ENCODE data around the gene PIF1. TPM values are rescaled to one million over a fixed set of nuclear protein-coding genes. Genes with fewer than 3 reads are reported as not detected.

The PIF1 gene, protein sequence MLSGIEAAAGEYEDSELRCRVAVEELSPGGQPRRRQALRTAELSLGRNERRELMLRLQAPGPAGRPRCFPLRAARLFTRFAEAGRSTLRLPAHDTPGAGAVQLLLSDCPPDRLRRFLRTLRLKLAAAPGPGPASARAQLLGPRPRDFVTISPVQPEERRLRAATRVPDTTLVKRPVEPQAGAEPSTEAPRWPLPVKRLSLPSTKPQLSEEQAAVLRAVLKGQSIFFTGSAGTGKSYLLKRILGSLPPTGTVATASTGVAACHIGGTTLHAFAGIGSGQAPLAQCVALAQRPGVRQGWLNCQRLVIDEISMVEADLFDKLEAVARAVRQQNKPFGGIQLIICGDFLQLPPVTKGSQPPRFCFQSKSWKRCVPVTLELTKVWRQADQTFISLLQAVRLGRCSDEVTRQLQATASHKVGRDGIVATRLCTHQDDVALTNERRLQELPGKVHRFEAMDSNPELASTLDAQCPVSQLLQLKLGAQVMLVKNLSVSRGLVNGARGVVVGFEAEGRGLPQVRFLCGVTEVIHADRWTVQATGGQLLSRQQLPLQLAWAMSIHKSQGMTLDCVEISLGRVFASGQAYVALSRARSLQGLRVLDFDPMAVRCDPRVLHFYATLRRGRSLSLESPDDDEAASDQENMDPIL
- 0.37 TPM for total RNA-seq
- polyA plus RNA-seq: under 1 TPM in 3 of 4 donors, not detected in 1; 0.07 to 0.34 (median 0.24) TPM

DNA sequence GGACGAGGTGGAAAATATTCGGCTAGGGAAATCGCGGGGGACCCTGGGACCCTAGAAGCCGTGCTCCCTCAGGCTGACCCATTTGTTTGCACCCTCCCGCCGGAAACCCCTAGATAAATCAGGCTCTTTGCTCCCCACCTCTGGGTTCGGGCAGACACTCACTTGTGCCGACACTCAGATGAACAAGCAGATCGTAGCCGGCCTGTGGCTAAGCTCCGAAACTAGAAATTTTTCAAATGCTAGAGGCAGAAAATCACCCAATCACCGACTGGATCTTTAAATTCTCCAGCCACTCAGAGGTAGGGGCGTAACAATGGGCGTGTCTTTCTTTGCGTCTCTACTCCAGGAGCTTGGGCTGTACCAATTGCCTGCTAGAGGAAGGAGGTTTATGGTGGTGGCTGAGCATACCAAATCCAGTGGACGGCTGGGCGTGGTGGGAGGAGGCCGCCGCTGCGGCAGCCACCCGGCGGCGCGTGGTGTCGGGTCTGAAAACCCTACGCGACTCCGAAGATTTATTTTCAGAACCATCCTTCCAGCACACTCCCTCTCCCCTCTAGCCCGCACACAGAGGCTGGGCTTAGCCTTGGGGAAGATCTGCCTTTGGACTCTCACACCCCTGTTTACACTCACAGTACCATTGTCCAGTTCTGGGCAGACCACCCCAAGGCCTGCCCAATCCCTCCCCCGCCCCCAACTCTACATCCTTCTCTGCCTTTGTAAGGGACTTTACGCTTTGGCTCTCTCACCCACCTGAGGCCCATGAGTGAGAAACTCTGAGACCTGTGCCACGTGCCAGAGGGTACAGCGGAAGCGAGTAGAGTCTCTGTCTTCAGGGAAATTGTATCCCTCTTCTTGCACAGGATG is at the start of gene PIF1:
PIF1 (minus strand) TSS at position 217 of the 864 bp plus-strand sequence. CDS start 1,312 bp downstream, outside the sequence.
- Histone ChIP-seq H3K4me3 (ENCODE audit: low read depth, low read length) (peak within 1 kb of the TSS; percentile 84), H3K36me3 (ENCODE audit: control insufficient read depth, insufficient read depth, low read length) (no peaks in the 10 kb centered on the region), H3K9me3 (ENCODE audit: control insufficient read depth in 2 of 2, low read length in 2 of 2) (no peaks in the 10 kb centered on the region), H3K27ac (ENCODE audit: insufficient read depth, low read length, poor library complexity, severe bottlenecking) (peak within 1 kb of the TSS; percentile 51), H3K4me1 (ENCODE audit: control insufficient read depth, insufficient read depth, low read length, poor library complexity, severe bottlenecking) (peaks cover 26% of the 10 kb centered on the region), H3K27me3 (ENCODE audit: control insufficient read depth, insufficient read depth, low read length) (no peaks in the 10 kb centered on the region)
- peak; percentile 98 to 99 for ATAC-seq (ENCODE audit: low read depth in 2 of 2)
- H3K27ac Mint-ChIP-seq: peak within 1 kb of the TSS; percentile 17 to 85 (median 73)
- peak within 1 kb of the TSS; percentile 77 to 97 (median 88) for H3K4me3 Mint-ChIP-seq
- H3K9me3 Mint-ChIP-seq: peaks cover 0 to 2% (median 0%) of the 10 kb centered on the region in 7 donors
- no peaks in the 10 kb centered on the region for H3K36me3 Mint-ChIP-seq
- peaks cover 4 to 30% (median 23%) of the 10 kb centered on the region in 4 donors for H3K4me1 Mint-ChIP-seq
- H3K27me3 Mint-ChIP-seq: peaks cover 4% of the 10 kb centered on the region
- DNase-seq: peak; percentile 86 to 99 (median 92)

DNA sequence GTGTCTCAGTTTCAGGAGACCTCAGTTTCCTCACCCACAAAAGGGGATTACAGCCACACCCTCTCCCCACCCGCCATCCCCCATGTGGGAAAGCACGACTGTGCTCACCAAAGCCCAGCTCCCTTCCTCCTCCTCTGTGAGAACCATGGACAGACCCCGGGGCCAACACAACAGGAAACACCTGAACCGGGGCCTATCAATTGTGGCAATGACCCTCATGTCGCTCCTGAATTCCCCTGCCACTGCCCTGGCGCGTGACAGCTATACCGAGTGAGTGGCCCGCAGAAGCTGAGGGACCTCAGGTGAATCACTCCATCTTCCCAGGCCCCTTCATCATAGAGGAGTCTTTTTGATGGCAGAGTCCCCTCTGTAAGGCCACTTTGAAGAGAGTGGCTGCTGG is 44.9 kb upstream of the PIF1 start:
- ATAC-seq (ENCODE audit: low read depth in 2 of 2) (no peak), DNase-seq (no peak)
- H3K4me1 ChIP-seq (ENCODE audit: control insufficient read depth, insufficient read depth, low read length, poor library complexity, severe bottlenecking): peaks cover 6% of the 10 kb centered on the region
- H3K9me3 ChIP-seq (ENCODE audit: control insufficient read depth in 2 of 2, low read length in 2 of 2): no peaks in the 10 kb centered on the region
- Mint-ChIP-seq H3K27me3 (no peaks in the 10 kb centered on the region), H3K9me3 (no peaks in the 10 kb centered on the region), H3K36me3 (peaks cover 15% of the 10 kb centered on the region), H3K4me3 (no peak overlapping the region), H3K27ac (peak overlapping the region in 1 of 3 donors; percentile 67), H3K4me1 (peaks cover 0 to 19% (median 11%) of the 10 kb centered on the region in 4 donors)
- no peak overlapping the region for H3K4me3 ChIP-seq (ENCODE audit: low read depth, low read length)
- H3K36me3 ChIP-seq (ENCODE audit: control insufficient read depth, insufficient read depth, low read length): peaks cover 15% of the 10 kb centered on the region
- no peak overlapping the region for H3K27ac ChIP-seq (ENCODE audit: insufficient read depth, low read length, poor library complexity, severe bottlenecking)
- H3K27me3 ChIP-seq (ENCODE audit: control insufficient read depth, insufficient read depth, low read length): no peaks in the 10 kb centered on the region

DNA sequence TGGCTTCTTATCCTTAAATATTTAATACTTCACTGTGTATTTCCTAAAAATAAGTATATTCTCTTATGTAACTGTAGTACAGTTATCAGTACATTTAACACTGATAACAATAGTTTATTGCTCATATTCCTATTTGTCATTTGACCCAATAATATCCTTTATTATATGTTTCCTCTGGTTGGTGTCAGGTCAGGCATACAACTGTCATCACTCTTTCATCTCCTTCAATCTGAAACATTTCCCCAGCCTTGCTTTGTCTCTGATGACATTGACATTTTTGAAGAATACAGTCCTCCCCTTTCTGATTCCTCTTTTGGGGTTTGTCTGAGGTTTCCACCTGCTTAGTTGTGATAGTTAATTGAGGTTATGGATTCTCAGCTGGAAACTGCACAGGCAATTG is 44.1 kb upstream of the PIF1 start:
- no peak for DNase-seq
- Mint-ChIP-seq H3K27ac (peak overlapping the region in 2 of 3 donors; percentile 23 to 48), H3K36me3 (peaks cover 16% of the 10 kb centered on the region), H3K9me3 (no peaks in the 10 kb centered on the region), H3K4me3 (no peak overlapping the region), H3K4me1 (peaks cover 0 to 14% (median 8%) of the 10 kb centered on the region in 4 donors), H3K27me3 (no peaks in the 10 kb centered on the region)
- Histone ChIP-seq H3K36me3 (ENCODE audit: control insufficient read depth, insufficient read depth, low read length) (peaks cover 24% of the 10 kb centered on the region), H3K4me1 (ENCODE audit: control insufficient read depth, insufficient read depth, low read length, poor library complexity, severe bottlenecking) (peaks cover 6% of the 10 kb centered on the region), H3K9me3 (ENCODE audit: control insufficient read depth in 2 of 2, low read length in 2 of 2) (no peaks in the 10 kb centered on the region), H3K4me3 (ENCODE audit: low read depth, low read length) (no peak overlapping the region), H3K27me3 (ENCODE audit: control insufficient read depth, insufficient read depth, low read length) (no peaks in the 10 kb centered on the region), H3K27ac (ENCODE audit: insufficient read depth, low read length, poor library complexity, severe bottlenecking) (no peak overlapping the region)
- no peak for ATAC-seq (ENCODE audit: low read depth in 2 of 2)

DNA sequence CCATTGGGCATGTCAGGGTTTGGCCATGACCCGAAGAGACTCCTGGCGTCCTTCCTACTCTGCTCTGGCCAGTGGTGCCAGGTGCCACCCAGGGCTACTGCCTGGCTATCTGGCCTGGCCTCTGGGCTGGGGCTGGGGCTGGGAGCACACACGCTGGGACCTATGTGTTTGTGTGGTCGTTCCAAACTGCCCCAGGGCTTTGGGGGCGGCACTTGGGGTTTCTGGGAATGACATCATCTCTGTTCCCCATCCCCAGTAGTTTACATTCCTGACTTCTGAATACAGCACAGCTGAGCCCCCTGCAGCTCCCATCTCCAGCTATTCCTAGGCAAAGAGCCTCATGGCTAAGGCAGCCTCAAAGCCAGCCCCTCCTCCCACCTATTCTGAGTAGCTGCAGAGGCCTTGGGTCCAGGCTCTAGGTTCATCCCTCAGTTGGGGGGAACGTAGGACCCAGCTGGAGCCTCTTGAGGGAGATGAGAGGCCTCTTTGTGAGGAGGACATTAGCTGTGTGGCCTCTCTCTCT is 40.6 kb upstream of the PIF1 start:
- H3K27ac Mint-ChIP-seq: peak overlapping the region in 1 of 3 donors; percentile 71
- H3K4me3 Mint-ChIP-seq: no peak overlapping the region
- H3K27me3 ChIP-seq (ENCODE audit: control insufficient read depth, insufficient read depth, low read length): no peaks in the 10 kb centered on the region
- no peaks in the 10 kb centered on the region for H3K9me3 ChIP-seq (ENCODE audit: control insufficient read depth in 2 of 2, low read length in 2 of 2)
- DNase-seq (no peak), ATAC-seq (ENCODE audit: low read depth in 2 of 2) (no peak)
- H3K27ac ChIP-seq (ENCODE audit: insufficient read depth, low read length, poor library complexity, severe bottlenecking): no peak overlapping the region
- no peak overlapping the region for H3K4me3 ChIP-seq (ENCODE audit: low read depth, low read length)
- H3K36me3 Mint-ChIP-seq: peaks cover 20% of the 10 kb centered on the region
- H3K36me3 ChIP-seq (ENCODE audit: control insufficient read depth, insufficient read depth, low read length): peaks cover 50% of the 10 kb centered on the region
- H3K4me1 Mint-ChIP-seq: peaks cover 0 to 17% (median 6%) of the 10 kb centered on the region in 4 donors
- no peaks in the 10 kb centered on the region for H3K9me3 Mint-ChIP-seq
- no peaks in the 10 kb centered on the region for H3K4me1 ChIP-seq (ENCODE audit: control insufficient read depth, insufficient read depth, low read length, poor library complexity, severe bottlenecking)
- H3K27me3 Mint-ChIP-seq: no peaks in the 10 kb centered on the region

DNA sequence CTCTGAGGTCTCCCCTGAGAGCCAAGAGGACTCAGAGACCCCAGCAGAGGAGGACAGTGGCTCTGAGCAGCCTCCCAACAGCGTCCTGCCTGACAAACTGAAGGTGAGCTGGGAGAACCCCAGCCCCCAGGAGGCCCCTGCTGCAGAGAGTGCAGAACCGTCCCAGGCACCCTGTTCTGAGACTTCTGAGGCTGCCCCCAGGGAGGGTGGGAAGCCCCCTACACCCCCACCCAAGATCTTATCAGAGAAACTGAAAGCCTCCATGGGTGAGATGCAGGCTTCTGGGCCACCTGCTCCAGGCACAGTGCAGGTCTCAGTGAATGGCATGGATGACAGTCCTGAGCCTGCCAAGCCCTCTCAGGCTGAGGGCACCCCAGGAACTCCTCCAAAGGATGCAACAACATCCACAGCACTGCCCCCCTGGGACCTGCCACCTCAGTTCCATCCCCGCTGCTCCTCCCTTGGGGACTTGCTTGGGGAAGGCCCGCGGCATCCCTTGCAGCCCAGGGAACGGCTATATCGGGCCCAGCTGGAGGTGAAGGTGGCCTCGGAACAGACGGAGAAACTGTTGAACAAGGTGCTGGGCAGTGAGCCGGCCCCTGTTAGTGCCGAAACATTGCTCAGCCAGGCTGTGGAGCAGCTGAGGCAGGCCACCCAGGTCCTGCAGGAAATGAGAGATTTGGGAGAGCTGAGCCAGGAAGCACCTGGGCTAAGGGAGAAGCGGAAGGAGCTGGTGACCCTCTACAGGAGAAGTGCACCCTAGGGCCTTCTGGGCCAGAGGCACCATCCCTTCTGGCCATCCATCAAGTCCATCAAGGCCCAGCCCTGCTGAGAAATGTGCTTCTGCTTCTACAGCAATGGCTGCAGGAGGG is 39.9 kb upstream of the PIF1 start:
- Histone ChIP-seq H3K27me3 (ENCODE audit: control insufficient read depth, insufficient read depth, low read length) (no peaks in the 10 kb centered on the region), H3K9me3 (ENCODE audit: control insufficient read depth in 2 of 2, low read length in 2 of 2) (no peaks in the 10 kb centered on the region), H3K4me1 (ENCODE audit: control insufficient read depth, insufficient read depth, low read length, poor library complexity, severe bottlenecking) (no peaks in the 10 kb centered on the region), H3K4me3 (ENCODE audit: low read depth, low read length) (no peak overlapping the region), H3K27ac (ENCODE audit: insufficient read depth, low read length, poor library complexity, severe bottlenecking) (no peak overlapping the region), H3K36me3 (ENCODE audit: control insufficient read depth, insufficient read depth, low read length) (peaks cover 57% of the 10 kb centered on the region)
- ATAC-seq (ENCODE audit: low read depth in 2 of 2): no peak
- no peak overlapping the region for H3K27ac Mint-ChIP-seq
- H3K27me3 Mint-ChIP-seq: no peaks in the 10 kb centered on the region
- H3K9me3 Mint-ChIP-seq: no peaks in the 10 kb centered on the region
- no peak overlapping the region for H3K4me3 Mint-ChIP-seq
- DNase-seq: no peak
- peaks cover 0 to 15% (median 7%) of the 10 kb centered on the region in 4 donors for H3K4me1 Mint-ChIP-seq
- peaks cover 20% of the 10 kb centered on the region for H3K36me3 Mint-ChIP-seq

DNA sequence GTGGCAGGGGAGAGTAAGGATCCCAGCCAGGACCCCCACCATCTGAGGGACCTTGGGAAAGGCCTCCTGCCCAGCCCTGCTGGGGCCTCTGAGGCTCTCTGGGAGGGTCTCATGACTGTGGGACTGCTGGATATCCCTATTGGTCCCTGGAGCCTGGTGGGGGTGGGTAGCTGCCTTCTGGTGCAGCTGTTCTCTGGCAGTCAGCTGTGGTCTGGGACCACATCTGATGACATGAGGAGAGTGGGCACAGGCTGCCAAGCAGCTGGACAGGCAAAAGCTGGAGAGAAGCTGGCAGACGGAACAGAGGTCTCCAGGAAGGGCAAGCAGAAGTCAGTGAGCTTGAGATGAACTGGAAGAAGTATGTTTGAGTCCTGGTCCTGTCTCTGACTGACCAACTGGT is 38.6 kb upstream of the PIF1 start:
- H3K27me3 ChIP-seq (ENCODE audit: control insufficient read depth, insufficient read depth, low read length): no peaks in the 10 kb centered on the region
- no peak overlapping the region for H3K4me3 ChIP-seq (ENCODE audit: low read depth, low read length)
- H3K4me3 Mint-ChIP-seq: no peak overlapping the region
- peaks cover 12% of the 10 kb centered on the region for H3K36me3 Mint-ChIP-seq
- peaks cover 69% of the 10 kb centered on the region for H3K36me3 ChIP-seq (ENCODE audit: control insufficient read depth, insufficient read depth, low read length)
- H3K9me3 Mint-ChIP-seq: no peaks in the 10 kb centered on the region
- H3K27ac Mint-ChIP-seq: no peak overlapping the region
- no peak overlapping the region for H3K27ac ChIP-seq (ENCODE audit: insufficient read depth, low read length, poor library complexity, severe bottlenecking)
- H3K4me1 ChIP-seq (ENCODE audit: control insufficient read depth, insufficient read depth, low read length, poor library complexity, severe bottlenecking): no peaks in the 10 kb centered on the region
- H3K27me3 Mint-ChIP-seq: no peaks in the 10 kb centered on the region
- ATAC-seq (ENCODE audit: low read depth in 2 of 2) (no peak), DNase-seq (no peak)
- H3K9me3 ChIP-seq (ENCODE audit: control insufficient read depth in 2 of 2, low read length in 2 of 2): no peaks in the 10 kb centered on the region
- peaks cover 0 to 12% (median 2%) of the 10 kb centered on the region in 4 donors for H3K4me1 Mint-ChIP-seq
